H1 (cell line): ENCODE data around the gene PSMB11. TPM values are rescaled to one million over a fixed set of nuclear protein-coding genes. Genes with fewer than 3 reads are reported as not detected.

ENCODE experiments used
- CTCF ChIA-PET: fragments of 300-600 bp; sonication (Branson Sonifier 250); formaldehyde crosslinking; loops from one replicate; lab custom pipeline; 2021; ENCODE audit not compliant: partially characterized antibody; lab: Charles Lee
- POLR2A ChIA-PET: fragments of 300-600 bp; sonication (Branson Sonifier 250); formaldehyde crosslinking; loops from one replicate; lab custom pipeline; 2021; ENCODE audit warnings: inconsistent platforms; ENCODE audit not compliant: partially characterized antibody; lab: Charles Lee
- DNase-seq, 2 experiments: peaks; one replicate each; pipeline versions ENCODE4 v3.0.0 to v3.0.0-alpha.2; 2010 to 2022; ENCODE audit warnings: low spot score in 2 of 2, low read depth in 1 of 2, mixed read lengths in 1 of 2
- FAIRE-seq: peaks from 2 replicates; lab custom pipeline; 2011; peaks lifted over from hg19 to GRCh38; lab: Jason Lieb, UNC
- H2AFZ ChIP-seq: 2 replicates; pipeline ENCODE4 v1.8.1; 2012; ENCODE audit warnings: low read length, inconsistent platforms
- H2AK5ac ChIP-seq: 2 replicates; pipeline ENCODE4 v1.6.1; 2013; ENCODE audit warnings: low read depth, low read length
- H2BK120ac ChIP-seq: replicated peaks from 2 replicates; pipeline ENCODE3; 2013; ENCODE audit warnings: low read depth, low read length, inconsistent platforms
- H2BK12ac ChIP-seq: 2 replicates; pipeline ENCODE4 v1.6.1; 2013; ENCODE audit warnings: low read depth, low read length
- H2BK15ac ChIP-seq: 2 replicates; pipeline ENCODE4 v1.6.1; 2013; ENCODE audit warnings: low read length
- H2BK20ac ChIP-seq: 2 replicates; pipeline ENCODE4 v1.6.1; 2013; ENCODE audit warnings: low read length
- H2BK5ac ChIP-seq: 2 replicates; pipeline ENCODE4 v1.6.1; 2013; ENCODE audit warnings: low read depth, low read length
- H3K14ac ChIP-seq: 2 replicates; pipeline ENCODE4 v1.6.1; 2013; ENCODE audit warnings: inconsistent platforms; ENCODE audit not compliant: insufficient read length
- H3K18ac ChIP-seq: 2 replicates; pipeline ENCODE4 v1.6.1; 2013; ENCODE audit warnings: low read length; ENCODE audit errors: extremely low read depth
- H3K23ac ChIP-seq: 2 replicates; pipeline ENCODE4 v1.6.1; 2013; ENCODE audit warnings: inconsistent platforms; ENCODE audit not compliant: insufficient read length
- H3K23me2 ChIP-seq: 2 replicates; pipeline ENCODE4 v1.6.1; 2013; ENCODE audit warnings: low read depth, low read length
- H3K27ac ChIP-seq: 2 replicates; pipeline ENCODE4 v1.6.1; 2011; ENCODE audit warnings: low read depth, low read length, inconsistent platforms
- H3K27me3 ChIP-seq, 4 experiments: replicated peaks in 1 of 4; 1 replicate in 1 of 4; 2 replicates in 3 of 4; pipeline versions ENCODE4 v1.6.1 to v1.8.1; 2011 to 2013; ENCODE audit warnings: low read length in 3 of 4, mild to moderate bottlenecking in 3 of 4, inconsistent platforms in 2 of 4, mixed read lengths in 2 of 4, moderate library complexity in 1 of 4; ENCODE audit not compliant: control insufficient read depth in 3 of 4, insufficient read depth in 3 of 4; ENCODE audit errors: extremely low read depth in 1 of 4
- H3K36me3 ChIP-seq, 4 experiments: 2 replicates each; pipeline versions ENCODE4 v1.6.1 to v1.8.1; 2011 to 2013; ENCODE audit warnings: mild to moderate bottlenecking in 4 of 4, low read length in 3 of 4, moderate library complexity in 2 of 4, control low read depth in 1 of 4, inconsistent platforms in 1 of 4; ENCODE audit not compliant: insufficient read depth in 4 of 4, control insufficient read depth in 2 of 4
- H3K4ac ChIP-seq: replicated peaks from 2 replicates; pipeline ENCODE3; 2013; ENCODE audit warnings: low read length, low read depth, mixed read lengths, inconsistent platforms; ENCODE audit not compliant: insufficient read length
- H3K4me1 ChIP-seq, 4 experiments: replicated peaks in 1 of 4; 1 replicate in 1 of 4; 2 replicates in 3 of 4; pipeline versions ENCODE4 v1.6.1 to v1.8.1; 2011 to 2013; ENCODE audit warnings: low read length in 3 of 4, inconsistent platforms in 2 of 4, mixed read lengths in 1 of 4; ENCODE audit not compliant: insufficient read depth in 4 of 4, control insufficient read depth in 3 of 4
- H3K4me2 ChIP-seq, 2 experiments: 2 replicates each; pipeline versions ENCODE4 v1.6.1 to v1.8.1; 2011 to 2013; ENCODE audit warnings: low read depth in 2 of 2, low read length in 2 of 2, control low read depth in 1 of 2, inconsistent platforms in 1 of 2, mild to moderate bottlenecking in 1 of 2; ENCODE audit not compliant: insufficient read depth in 1 of 2
- H3K4me3 ChIP-seq, 4 experiments: fragments of 200-600, 300-600 bp in 1 of 4; sonication (generic), shearing (Covaris generic), sonication (Bioruptor Twin) in 1 of 4; 2 replicates each; pipeline versions ENCODE4 v1.5.1 to v1.8.1; 2011 to 2016; ENCODE audit warnings: low read length in 4 of 4, low read depth in 3 of 4, control low read depth in 2 of 4, inconsistent platforms in 2 of 4, mild to moderate bottlenecking in 2 of 4, mixed read lengths in 1 of 4, moderate library complexity in 1 of 4; ENCODE audit not compliant: insufficient read depth in 2 of 4; ENCODE audit errors: extremely low read depth in 1 of 4
- H3K56ac ChIP-seq: replicated peaks from 2 replicates; pipeline ENCODE3; 2013; ENCODE audit warnings: low read depth, mild to moderate bottlenecking, mixed read lengths, low read length, inconsistent platforms; ENCODE audit not compliant: insufficient read length
- H3K79me1 ChIP-seq: 2 replicates; pipeline ENCODE4 v1.6.1; 2013; ENCODE audit warnings: low read depth, low read length, control low read depth
- H3K79me2 ChIP-seq, 2 experiments: 2 replicates each; pipeline versions ENCODE4 v1.6.1 to v1.8.1; 2012 to 2013; ENCODE audit warnings: low read length in 2 of 2, mild to moderate bottlenecking in 2 of 2, inconsistent platforms in 1 of 2; ENCODE audit not compliant: insufficient read depth in 2 of 2, control insufficient read depth in 1 of 2
- H3K9ac ChIP-seq, 4 experiments: replicated peaks in 1 of 4; 1 replicate in 1 of 4; 2 replicates in 3 of 4; pipeline versions ENCODE4 v1.6.1 to v1.8.1; 2011 to 2013; ENCODE audit warnings: low read depth in 3 of 4, low read length in 3 of 4, control low read depth in 2 of 4, mild to moderate bottlenecking in 2 of 4, moderate library complexity in 2 of 4, inconsistent platforms in 1 of 4; ENCODE audit errors: extremely low read depth in 1 of 4
- H3K9me3 ChIP-seq, 2 experiments: 2 replicates each; pipeline versions ENCODE4 v1.6.1 to v1.8.1; 2012 to 2013; ENCODE audit warnings: mild to moderate bottlenecking in 2 of 2, moderate library complexity in 2 of 2, control low read depth in 1 of 2, inconsistent platforms in 1 of 2, low read depth in 1 of 2, low read length in 1 of 2, mixed read lengths in 1 of 2; ENCODE audit not compliant: insufficient read depth in 2 of 2
- H4K20me1 ChIP-seq, 2 experiments: replicated peaks in 1 of 2; 2 replicates each; pipeline versions ENCODE3 to v1.8.1; 2011 to 2013; ENCODE audit warnings: inconsistent platforms in 2 of 2, low read length in 2 of 2, mild to moderate bottlenecking in 1 of 2; ENCODE audit not compliant: insufficient read depth in 2 of 2, control insufficient read depth in 1 of 2
- H4K5ac ChIP-seq: 2 replicates; pipeline ENCODE4 v1.6.1; 2013; ENCODE audit warnings: low read length, low read depth, mixed read lengths, inconsistent platforms; ENCODE audit not compliant: insufficient read length
- H4K8ac ChIP-seq: 2 replicates; pipeline ENCODE4 v1.8.0; 2013; ENCODE audit warnings: mild to moderate bottlenecking, moderate library complexity, low read length, inconsistent platforms; ENCODE audit not compliant: insufficient read depth; ENCODE audit errors: extremely low read depth
- H4K91ac ChIP-seq: replicated peaks from 2 replicates; pipeline ENCODE3; 2013; ENCODE audit warnings: low read length, mixed read lengths, inconsistent platforms; ENCODE audit not compliant: insufficient read length
- JUND ChIP-seq: IDR thresholded peaks from 2 replicates; pipeline ENCODE4 v1.6.1; 2011; ENCODE audit warnings: mild to moderate bottlenecking, improper control_type of control experiment, low read length
- WGBS, 2 experiments: shearing (Covaris generic) in 1 of 2; methylation state at CpG; one replicate each; pipeline versions ENCODE4 v1.1.6 to v1.1.7; 2013 to 2015; ENCODE audit warnings: low lambda C conversion rate in 2 of 2, mixed read lengths in 2 of 2, inconsistent platforms in 1 of 2, low coverage in 1 of 2, missing lambda C conversion rate in 1 of 2; ENCODE audit not compliant: insufficient replicate concordance in 2 of 2, insufficient coverage in 1 of 2, insufficient read length in 1 of 2; ENCODE audit errors: extremely low coverage in 1 of 2, missing lambda C conversion rate in 1 of 2; 5-methylcytosine and 5-hydroxymethylcytosine counted together
- polyA plus RNA-seq, 7 experiments: library from polyadenylated mRNA; depleted of rRNA in 3 of 7; stranded (reverse) in 5 of 7; unstranded in 2 of 7; fragments of >200 nt in 5 of 7; fragments of 200-250 nt in 2 of 7; gene quantifications; 1 replicate in 5 of 7; 2 replicates in 1 of 7; 4 replicates in 1 of 7; pipeline versions ENCODE4 v1.2.1 to v1.2.3, GENCODE V29; 2011 to 2013; ENCODE audit warnings: missing spikeins in 2 of 7, mixed read lengths in 2 of 7
- total RNA-seq: library from RNA; stranded (reverse); fragmentation: NEBNext Ultra II Directional; extraction: Animal tissue kit (Norgen Biotek cat#: 25700); gene quantifications from 2 replicates; pipeline ENCODE4 v1.2.1, GENCODE V29; 2021

Gene PSMB11
- total and polyA plus RNA-seq, 2 of the 8 experiments (the other 6 are each of a cell fraction or from before 2014, with no cell fraction given): not detected

DNA sequence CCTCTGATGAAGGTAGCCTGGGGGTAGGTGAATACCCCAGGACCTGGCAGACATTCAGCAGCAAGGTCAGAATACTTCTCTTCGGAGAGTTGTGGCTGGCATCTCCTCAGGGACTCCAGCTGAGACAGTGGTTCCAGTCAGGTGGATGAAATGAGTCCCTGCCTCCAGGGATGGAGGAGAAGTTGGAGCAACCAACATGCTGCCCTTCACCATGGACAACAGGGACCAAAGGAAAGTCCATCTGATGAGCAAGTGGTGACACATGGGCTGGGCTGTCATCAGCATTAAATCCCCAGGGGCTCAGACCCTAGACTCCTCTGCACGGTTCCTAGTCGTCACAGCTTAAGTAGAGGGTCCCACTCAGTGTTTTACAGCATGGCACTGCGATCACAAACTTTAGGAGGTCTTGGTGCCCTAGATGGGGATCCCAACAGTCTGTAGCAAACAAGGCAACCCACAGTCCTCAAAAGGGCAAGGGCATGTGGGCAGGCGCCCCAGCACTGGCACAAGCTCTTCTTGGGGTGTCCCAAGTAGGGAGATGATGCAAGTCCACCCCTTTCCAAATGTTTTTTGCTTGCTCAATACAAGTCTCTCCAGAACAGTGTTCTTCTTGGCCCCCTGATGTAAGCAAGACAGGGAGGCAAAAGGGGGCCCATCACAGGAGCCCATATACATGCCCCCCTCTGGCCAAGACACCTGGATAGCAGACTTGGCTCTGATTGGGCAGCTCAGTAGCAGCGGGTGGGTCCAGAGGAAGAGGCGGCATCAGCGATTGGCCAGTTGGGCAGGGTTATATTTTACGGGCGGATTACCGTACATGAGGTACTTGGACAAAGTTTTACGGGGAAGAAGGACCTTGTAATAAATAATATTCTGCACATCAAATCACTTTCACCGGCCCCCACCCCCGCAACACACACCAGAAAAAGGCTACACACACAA is 26.1 kb downstream of the PSMB11 start:
- Histone ChIP-seq H3K4ac (no peak overlapping the region), H3K23me2 (peaks cover 14% of the 10 kb centered on the region), H3K4me2 (peak overlapping the region in 1 of 2 experiments; percentile 43; a peak in 1 of 4 replicates), H3K23ac (no peak overlapping the region), H4K20me1 (peaks cover 21 to 24% of the 10 kb centered on the region in 2 experiments), H2BK20ac (no peak overlapping the region), H3K4me1 (peaks cover 5 to 27% (median 15%) of the 10 kb centered on the region in 4 experiments; a peak in 6 of 7 replicates), H2AFZ (no peak overlapping the region), H3K9ac (no peak overlapping the region), H2BK5ac (0 out of 2 replicates have a peak overlapping the region, but pooled peaks have one; percentile 3), H3K4me3 (peak overlapping the region in 1 of 4 experiments; percentile 18; a peak in 2 of 8 replicates), H3K27ac (0 out of 2 replicates have a peak overlapping the region, but pooled peaks have one; percentile 24), H2BK12ac (no peak overlapping the region), H3K79me1 (peaks cover 7% of the 10 kb centered on the region), H3K56ac (no peak overlapping the region), H4K5ac (no peak overlapping the region), H3K79me2 (peaks cover 23 to 49% of the 10 kb centered on the region in 2 experiments), H3K9me3 (no peaks in the 10 kb centered on the region), H4K8ac (no peak overlapping the region; the same call in 1 of the 2 replicates), H2AK5ac (no peak overlapping the region), H3K14ac (no peak overlapping the region), H4K91ac (no peak overlapping the region), H3K18ac (no peak overlapping the region), H2BK15ac (no peak overlapping the region), H3K27me3 (no peaks in the 10 kb centered on the region), H3K36me3 (peaks cover 42 to 68% (median 54%) of the 10 kb centered on the region in 4 experiments), H2BK120ac (no peak overlapping the region)
- no peak for DNase-seq
- FAIRE-seq: no peak
- CTCF ChIA-PET: interaction anchor here (0.6 to 2.9 kb wide), 69 partner anchors 9 to 1058 kb away, joined by 3 to 55 read pairs (median 4); partner anchors contain the start of genes ACIN1, AJUBA, C14orf119 and CDH24
- POLR2A ChIA-PET: interaction anchor here (0.8 to 3.3 kb wide), 22 partner anchors 9 to 245 kb away, joined by 3 to 33 read pairs (median 4); partner anchors contain the start of genes ACIN1, C14orf119, HAUS4 and PRMT5
- WGBS, 2 experiments: 84% methylated on average over 14 of the region's 14 CpGs; no CpG with 5 or more reads in 1 of the 2 experiments
- no peak for TF ChIP-seq JUND
